RWPE2 (cell line): ENCODE measurements around the gene PTPRK.

Source experiments
- ATAC-seq: fragments of 200-7000 bp; cut with Tn5 transposase; 3 replicates; pipeline ENCODE4 v1.9.1; 2021; ENCODE audit warnings: low read depth
- DNase-seq: peaks from one replicate; pipeline ENCODE4 v3.0.0-alpha.2; 2020; ENCODE audit warnings: low spot score
- H3K27ac ChIP-seq: fragments of 450-650 bp; 2 replicates; pipeline ENCODE4 v1.5.1; 2017; ENCODE audit warnings: mild to moderate bottlenecking; ENCODE audit not compliant: poor library complexity, severe bottlenecking
- H3K27me3 ChIP-seq: fragments of 250-450 bp; sonication (Bioruptor Pico); 2 replicates; pipeline ENCODE4 v1.5.1; 2021; ENCODE audit warnings: mild to moderate bottlenecking, moderate library complexity; ENCODE audit not compliant: insufficient read depth, poor library complexity, severe bottlenecking
- H3K36me3 ChIP-seq: fragments of 250-450 bp; sonication (Bioruptor Pico); 2 replicates; pipeline ENCODE4 v1.5.1; 2020; ENCODE audit warnings: low read depth, mild to moderate bottlenecking, moderate library complexity
- H3K4me1 ChIP-seq: fragments of 250-450 bp; sonication (Bioruptor Pico); 2 replicates; pipeline ENCODE4 v1.5.1; 2021; ENCODE audit warnings: mild to moderate bottlenecking, moderate library complexity; ENCODE audit not compliant: insufficient read depth, poor library complexity, severe bottlenecking
- H3K4me3 ChIP-seq: fragments of 250-450 bp; sonication (Bioruptor Pico); 2 replicates; pipeline ENCODE4 v1.5.1; 2021; ENCODE audit warnings: mild to moderate bottlenecking, moderate library complexity; ENCODE audit not compliant: severe bottlenecking
- H3K9me3 ChIP-seq: fragments of 250-450 bp; sonication (Bioruptor Pico); 2 replicates; pipeline ENCODE4 v1.5.1; 2021; ENCODE audit warnings: mild to moderate bottlenecking, moderate library complexity; ENCODE audit not compliant: severe bottlenecking
- TF ChIP-seq, protein P1 (sequence below): fragments of 450-650 bp; IDR thresholded peaks from one replicate; pipeline ENCODE4 v1.5.1; 2017; ENCODE audit warnings: mild to moderate bottlenecking, moderate library complexity; ENCODE audit not compliant: poor library complexity, severe bottlenecking

Gene PTPRK

GRCh38 chr6:128432394-128432793 lies 88.0 kb downstream of the PTPRK start:
- peak overlapping the region; percentile 6 for H3K27ac ChIP-seq
- peak; percentile 73 for ATAC-seq
- no peaks in the 10 kb centered on the region for H3K27me3 ChIP-seq
- TF ChIP-seq, protein P1, sequence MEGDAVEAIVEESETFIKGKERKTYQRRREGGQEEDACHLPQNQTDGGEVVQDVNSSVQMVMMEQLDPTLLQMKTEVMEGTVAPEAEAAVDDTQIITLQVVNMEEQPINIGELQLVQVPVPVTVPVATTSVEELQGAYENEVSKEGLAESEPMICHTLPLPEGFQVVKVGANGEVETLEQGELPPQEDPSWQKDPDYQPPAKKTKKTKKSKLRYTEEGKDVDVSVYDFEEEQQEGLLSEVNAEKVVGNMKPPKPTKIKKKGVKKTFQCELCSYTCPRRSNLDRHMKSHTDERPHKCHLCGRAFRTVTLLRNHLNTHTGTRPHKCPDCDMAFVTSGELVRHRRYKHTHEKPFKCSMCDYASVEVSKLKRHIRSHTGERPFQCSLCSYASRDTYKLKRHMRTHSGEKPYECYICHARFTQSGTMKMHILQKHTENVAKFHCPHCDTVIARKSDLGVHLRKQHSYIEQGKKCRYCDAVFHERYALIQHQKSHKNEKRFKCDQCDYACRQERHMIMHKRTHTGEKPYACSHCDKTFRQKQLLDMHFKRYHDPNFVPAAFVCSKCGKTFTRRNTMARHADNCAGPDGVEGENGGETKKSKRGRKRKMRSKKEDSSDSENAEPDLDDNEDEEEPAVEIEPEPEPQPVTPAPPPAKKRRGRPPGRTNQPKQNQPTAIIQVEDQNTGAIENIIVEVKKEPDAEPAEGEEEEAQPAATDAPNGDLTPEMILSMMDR: no peak
- H3K4me1 ChIP-seq: peaks cover 10% of the 10 kb centered on the region
- no peaks in the 10 kb centered on the region for H3K9me3 ChIP-seq
- H3K4me3 ChIP-seq: no peak overlapping the region
- DNase-seq: no peak
- H3K36me3 ChIP-seq: peaks cover 3% of the 10 kb centered on the region

DNA sequence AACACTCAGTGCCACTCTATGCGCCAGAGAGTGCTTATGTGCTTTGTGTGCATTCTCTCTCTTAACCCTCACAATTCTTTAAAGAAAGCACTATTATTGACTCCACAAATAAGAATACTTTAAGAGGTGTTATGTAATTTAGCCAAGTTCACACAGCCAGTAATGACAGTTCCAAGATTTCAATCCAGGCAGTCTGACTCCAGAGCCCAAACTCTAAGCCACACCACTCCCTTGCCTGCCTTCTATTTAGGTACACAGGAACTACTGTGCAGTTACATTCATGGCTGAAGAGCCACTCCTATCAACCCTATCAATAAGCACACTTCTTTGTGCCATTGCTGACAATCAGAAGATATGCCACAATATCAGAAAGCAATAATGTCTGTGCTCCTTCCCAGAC lies 93.3 kb downstream of the PTPRK start:
- ATAC-seq (no peak), DNase-seq (no peak)
- no peak overlapping the region for H3K4me3 ChIP-seq
- H3K27me3 ChIP-seq: no peaks in the 10 kb centered on the region
- peaks cover under 1% of the 10 kb centered on the region for H3K4me1 ChIP-seq
- H3K36me3 ChIP-seq: peaks cover 3% of the 10 kb centered on the region
- H3K9me3 ChIP-seq: no peaks in the 10 kb centered on the region
- no peak overlapping the region for H3K27ac ChIP-seq
- TF ChIP-seq, protein P1: no peak

DNA sequence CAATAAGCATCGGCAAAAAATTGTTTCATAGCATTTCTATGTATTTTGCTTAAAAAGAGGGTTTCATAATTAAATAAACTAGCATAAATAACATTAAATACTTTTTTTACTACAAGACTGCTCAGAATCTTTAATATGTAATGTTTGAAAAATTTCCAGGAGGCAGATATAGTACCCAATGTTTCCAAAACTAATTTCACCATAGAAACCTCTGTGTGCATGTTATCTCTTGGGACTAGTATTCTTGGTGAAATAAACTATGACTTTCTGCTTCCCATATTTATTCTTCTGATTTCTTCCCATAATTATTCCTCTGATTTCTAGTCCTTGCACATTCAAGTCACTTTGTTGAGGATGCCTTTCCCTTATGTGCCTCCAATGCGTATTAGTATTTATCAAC lies 94.5 kb downstream of the PTPRK start:
- DNase-seq (no peak), ATAC-seq (no peak)
- Histone ChIP-seq H3K9me3 (no peaks in the 10 kb centered on the region), H3K27ac (no peak overlapping the region), H3K36me3 (peaks cover 3% of the 10 kb centered on the region; the same call in 1 of the 2 replicates), H3K4me3 (no peak overlapping the region), H3K27me3 (no peaks in the 10 kb centered on the region), H3K4me1 (no peaks in the 10 kb centered on the region)
- TF ChIP-seq, protein P1: no peak

DNA sequence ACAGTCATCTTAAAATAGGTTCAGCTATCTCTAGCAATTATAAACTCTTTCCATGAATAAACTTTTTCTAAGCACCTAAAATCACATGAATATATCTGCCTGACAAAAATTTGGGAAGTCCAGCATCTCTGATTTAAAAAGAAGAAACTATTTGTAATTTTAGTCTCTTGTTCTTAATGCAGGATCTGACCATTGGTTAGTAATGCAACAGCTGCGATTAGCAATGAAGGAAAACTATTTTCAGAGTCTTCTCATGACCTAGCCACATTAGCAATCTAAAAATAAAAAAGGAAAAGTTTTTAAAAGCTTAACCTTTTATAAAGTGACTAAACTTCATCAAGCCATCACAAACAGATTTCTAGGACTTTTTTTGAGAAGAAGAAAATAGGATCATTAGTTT lies 97.5 kb downstream of the PTPRK start:
- ATAC-seq (no peak), DNase-seq (no peak)
- TF ChIP-seq, protein P1: no peak
- H3K4me1 ChIP-seq: no peaks in the 10 kb centered on the region
- H3K36me3 ChIP-seq: peaks cover 3% of the 10 kb centered on the region; the same call in 1 of the 2 replicates
- H3K27ac ChIP-seq: no peak overlapping the region
- no peaks in the 10 kb centered on the region for H3K27me3 ChIP-seq
- no peak overlapping the region for H3K4me3 ChIP-seq
- H3K9me3 ChIP-seq: no peaks in the 10 kb centered on the region

GRCh38 chr6:128422200-128422599 lies 98.2 kb downstream of the PTPRK start:
- H3K9me3 ChIP-seq: no peaks in the 10 kb centered on the region
- no peaks in the 10 kb centered on the region for H3K27me3 ChIP-seq
- ATAC-seq (no peak), DNase-seq (no peak)
- TF ChIP-seq, protein P1: no peak
- H3K36me3 ChIP-seq: peaks cover 3% of the 10 kb centered on the region; the same call in 1 of the 2 replicates
- no peaks in the 10 kb centered on the region for H3K4me1 ChIP-seq
- H3K4me3 ChIP-seq: no peak overlapping the region
- no peak overlapping the region for H3K27ac ChIP-seq
